ENCODE results near the gene SLC4A11.
"Not testable (repeated sequence)": the region's sequence is repeated elsewhere in the genome, so short reads cannot be mapped to it uniquely, and the experiment has no call there.

Gene SLC4A11

DNA sequence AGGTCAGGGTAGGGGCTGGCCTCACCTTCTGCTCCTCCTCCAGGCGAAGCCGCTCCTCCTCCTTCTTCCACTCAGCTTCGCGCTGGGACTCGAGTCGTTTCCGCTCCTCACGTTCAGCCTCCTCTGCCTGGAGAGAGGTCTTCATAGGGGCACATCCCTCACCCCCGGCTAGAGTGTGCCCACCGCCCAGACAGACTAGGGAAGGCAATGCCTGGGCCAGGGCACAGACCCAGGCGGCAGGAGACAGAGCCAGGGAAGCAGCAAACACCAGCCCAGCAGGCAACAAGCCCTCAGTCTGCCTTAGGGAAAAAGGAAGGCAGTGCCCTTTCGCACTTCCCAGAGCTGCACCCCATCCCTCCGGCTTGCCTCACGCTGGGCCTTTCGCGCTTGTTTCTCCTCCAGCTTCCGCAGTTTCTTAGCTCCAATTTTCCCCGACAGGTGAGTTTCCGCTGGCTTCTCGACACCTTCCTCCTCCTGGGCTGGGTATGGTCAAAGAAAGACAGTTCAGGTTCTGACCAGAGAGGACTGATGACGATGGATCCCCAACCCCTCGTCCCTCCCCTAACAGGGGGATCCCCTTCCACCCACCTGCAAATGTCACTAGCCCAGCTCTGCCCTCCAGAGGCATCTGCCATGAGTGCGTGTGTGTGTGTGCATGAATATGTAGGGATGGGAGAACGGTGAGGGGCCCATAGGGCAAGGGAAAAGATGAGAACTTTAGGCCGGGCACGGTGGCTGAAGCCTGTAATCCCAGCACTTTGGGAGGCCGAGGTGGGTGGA is 38.8 kb downstream of the SLC4A11 start:
- DNase-seq, result no peak

DNA sequence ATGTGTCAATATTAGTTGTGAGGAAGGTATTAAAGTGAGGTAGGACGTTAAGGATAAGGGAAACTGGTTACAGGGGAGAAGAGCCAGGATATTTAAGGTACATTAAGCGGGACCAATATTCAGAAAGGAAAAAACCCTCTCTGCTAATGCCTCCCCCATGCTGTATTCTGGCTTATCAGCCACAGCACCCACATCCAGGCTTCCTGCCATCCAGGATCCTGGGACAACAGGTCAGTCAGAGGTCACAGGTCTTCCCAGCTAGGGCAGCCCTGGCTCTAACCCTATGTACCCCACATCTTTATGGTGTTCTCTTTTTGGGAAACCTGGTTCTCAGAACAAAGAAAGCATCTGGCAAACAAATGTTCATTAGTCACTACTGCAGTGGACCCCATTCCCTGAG is 39.8 kb downstream of the SLC4A11 start:
- no peak for DNase-seq

DNA sequence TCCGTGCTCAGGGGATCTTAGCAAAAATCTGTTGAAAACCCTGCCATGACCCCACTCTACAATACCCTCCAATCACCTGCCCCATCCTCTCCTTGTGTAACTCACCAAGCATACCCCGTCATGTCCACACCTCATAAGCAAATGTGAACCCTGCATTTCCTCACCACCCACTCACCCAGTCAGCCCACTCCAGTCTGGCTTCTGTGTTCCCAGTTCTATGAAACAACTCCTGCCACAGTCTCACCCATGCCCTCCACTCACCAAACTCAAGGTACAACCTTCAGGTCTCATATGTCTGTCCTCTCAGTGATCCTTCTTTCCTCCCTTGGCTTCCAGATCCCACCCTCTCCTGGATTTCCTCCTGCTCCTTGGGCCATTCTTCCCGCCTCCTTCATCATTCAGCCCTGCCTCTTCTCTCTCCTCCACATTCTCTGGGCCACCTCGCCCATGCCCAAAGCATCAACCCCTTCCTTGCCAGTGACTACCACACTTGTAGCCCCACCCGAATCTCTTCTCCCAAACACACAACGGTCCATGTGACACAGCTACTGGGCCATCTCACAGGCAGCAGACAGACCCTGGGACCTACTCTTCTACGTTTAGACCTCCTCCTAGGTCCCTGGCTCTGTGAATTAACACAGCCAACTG is 43.3 kb downstream of the SLC4A11 start:
- no peak for DNase-seq

DNA sequence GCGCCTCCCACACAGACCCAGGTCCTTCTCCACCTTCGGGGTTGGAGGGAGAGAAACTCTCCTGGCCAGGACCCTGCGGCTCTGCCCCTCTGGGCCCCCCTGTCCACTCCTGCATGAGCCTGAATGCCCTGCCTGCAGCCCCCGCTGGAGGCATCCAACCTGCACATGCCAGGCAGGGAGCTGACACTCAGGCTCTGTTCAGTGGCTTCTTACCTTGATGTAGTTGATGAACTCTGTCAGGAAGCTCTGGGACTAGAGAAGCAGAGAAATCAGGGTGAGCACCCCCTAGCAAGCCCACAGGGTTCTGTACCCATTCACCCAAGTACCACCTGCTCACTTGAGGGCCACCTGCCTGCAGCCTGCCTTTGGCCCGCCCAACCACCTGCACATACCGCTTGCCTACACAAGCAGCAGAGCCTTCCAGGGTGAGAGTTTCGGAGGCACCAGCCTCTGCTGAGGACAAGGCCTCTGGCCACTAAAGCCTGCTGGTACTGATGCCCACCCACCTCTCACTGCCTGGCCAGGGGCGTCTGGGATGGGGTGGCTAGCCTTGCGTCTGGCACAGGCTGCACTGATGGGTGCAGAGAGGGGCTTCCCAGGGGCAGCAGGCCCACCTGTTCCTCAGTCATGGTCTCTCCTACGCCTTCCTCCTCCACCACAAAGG is 44.2 kb downstream of the SLC4A11 start:
- DNase-seq, result no peak

DNA sequence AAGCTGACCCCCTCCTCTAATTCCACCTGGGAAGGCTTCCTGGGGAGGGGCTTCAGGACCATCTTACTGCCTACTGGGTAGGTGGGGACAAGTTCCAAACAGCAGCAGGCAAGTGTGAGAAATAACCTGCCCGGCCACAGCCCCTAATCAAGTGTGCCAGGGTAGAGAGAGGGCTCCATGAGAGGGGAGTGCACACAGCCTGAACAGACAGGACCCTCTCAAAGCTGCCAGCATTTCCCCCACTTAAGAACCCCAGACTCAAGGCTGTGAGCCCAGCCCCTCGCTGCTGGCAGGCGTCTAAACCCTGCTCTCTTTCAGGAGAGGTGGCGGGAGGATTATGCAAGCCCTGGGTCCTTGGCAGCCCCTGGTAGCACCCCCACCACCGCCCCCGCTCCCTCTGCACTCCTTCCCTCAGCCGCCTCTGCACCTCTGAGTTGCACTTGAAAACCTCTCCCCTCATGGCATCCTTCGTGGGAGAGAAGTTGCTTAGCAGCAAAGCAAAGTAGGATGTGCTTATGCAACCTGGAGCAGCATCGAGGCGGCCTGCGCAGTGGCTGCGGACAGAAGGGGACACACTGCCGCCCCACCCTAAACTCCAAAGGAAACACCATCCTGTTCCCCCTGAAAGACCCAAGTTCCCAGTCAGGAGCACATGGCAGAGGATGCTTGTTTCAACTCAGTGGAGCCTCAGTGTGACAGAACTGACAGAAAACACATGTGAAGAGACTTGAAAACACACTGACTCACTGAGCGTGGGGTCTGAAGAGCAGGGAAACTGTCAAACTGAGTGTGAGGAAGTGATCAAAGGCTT is 45.0 kb downstream of the SLC4A11 start:
- DNase-seq, result no peak

DNA sequence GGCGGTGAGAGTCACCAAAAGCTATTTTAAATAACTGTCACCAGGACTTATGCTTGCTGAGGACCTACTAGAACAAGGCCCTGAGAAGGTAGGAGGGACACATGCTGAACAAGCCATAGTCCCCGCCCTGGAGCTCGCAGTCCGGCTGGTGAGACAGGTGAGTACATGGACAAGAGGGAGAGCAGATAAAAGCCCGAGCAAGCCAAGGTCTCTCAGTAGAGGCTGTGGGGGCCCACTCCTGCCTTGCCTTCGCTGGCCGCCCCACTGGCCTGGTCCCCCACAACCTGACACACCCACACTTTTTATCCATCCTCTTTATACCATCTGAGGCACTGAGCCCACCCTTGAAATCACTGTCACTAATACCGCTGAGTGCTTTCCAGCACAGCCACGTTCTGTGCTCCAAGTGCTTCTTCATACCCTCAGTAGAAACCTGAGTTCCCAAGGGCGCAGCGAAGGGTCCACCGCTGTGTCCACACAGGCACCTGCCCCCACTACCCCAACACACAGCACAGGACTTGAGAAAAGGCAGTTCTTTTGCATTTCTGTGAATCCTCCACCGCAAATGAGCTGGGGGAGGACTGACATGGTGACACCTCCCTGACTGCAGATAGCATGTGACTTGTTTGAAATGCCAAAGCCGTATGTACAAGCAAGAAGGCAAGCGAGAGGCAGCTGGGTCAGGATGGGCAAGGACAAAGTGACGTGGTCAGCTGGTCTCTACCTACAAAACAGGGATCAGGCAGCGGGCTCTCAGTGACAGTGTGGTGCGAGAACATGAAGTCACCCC is 46.6 kb downstream of the SLC4A11 start:
- no peak for DNase-seq

DNA sequence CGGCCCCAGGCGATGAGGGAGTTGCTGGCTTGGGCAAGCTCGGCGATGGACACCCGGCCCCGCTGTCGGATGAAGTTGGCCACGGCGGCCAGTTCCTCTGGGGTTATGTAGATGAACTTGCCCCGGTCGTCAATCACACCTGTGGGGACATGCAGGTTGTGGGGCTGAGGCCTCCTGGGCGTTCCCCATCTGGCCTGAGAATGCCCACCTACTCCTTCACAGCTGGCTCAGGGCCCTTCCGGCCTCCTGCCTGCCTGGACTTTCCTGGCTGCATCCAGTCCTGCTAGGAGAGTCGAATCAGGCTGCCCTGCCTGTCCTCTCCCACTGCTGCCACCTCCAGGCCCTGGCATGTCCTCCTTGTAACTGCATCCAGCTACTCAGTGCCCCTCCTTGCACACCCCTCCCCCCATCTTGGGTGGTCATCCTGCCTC is 48.3 kb downstream of the SLC4A11 start:
- no peak for DNase-seq

DNA sequence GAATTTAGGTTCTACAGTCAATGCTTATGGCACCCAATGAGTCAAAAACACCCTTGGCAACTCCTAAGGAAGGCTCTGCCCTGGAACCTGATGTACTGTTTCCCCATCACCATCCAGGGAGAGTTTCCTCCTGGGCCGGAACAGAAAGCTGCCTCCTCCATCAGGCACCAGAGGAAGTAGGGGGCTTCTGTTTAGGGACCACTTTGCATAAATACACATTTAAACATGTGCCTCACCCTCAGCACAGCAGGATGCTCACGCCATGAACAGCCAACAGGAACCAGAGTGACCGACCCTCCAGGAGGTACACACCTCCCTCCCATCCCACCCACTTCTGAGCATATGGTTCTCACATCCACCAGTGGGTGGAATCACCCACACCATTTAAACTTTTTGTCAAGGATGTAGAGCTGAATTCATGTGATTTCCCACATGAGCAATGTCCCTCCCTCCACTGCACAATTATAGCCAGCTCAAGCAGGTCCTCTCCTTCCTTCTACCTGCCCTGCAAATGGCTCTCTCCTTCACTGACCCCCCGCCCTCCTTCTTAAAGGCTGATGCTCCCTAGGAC is 49.3 kb downstream of the SLC4A11 start:
- no peak for DNase-seq

DNA sequence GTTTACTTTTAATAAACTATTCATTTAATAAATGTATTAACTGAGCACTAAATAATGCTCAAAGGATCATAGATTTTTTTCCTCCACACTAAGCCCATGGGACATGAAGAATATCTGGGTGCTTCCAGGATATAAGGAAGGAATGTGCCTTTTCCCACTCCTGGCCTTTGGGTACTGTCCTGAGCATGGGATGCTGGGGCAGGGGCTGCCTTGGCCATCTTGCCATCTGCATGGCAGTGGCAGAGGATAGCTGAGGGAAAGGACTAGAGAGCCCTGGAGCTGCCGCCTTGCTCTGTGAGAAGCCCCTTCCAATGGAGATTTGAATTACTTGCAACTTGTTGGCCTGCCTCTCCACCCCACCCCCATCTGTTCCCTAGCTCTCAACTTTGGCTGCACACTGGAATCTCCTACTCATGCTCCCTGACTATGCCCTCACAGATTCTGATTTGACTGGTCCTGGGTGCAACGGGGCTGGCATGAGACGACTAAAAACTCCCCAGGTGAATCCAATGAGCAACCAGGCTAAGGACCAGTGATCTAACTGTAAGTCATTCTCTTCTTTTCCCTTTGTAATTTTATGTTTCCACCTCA is 50.1 kb downstream of the SLC4A11 start:
- DNase-seq, result no peak

DNA sequence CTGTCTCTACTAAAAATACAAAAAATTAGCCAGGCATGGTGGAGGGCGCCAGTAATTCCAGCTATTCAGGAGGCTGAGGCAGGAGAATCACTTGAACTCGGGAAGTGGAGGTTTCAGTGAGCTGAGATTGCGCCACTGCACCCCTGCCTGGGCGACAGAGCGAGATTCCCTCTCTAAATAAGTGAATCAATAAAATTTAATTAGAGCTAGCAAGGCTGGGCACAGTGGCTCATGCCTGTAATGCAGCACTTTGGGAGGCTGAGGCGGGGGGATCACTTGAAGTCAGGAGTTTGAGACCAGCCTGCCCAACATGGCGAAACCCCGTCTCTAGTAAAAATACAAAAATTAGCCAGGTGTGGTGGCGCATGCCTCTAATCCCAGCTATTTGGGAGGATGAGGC is 51.1 kb downstream of the SLC4A11 start:
- not testable (repeated sequence) for DNase-seq

DNA sequence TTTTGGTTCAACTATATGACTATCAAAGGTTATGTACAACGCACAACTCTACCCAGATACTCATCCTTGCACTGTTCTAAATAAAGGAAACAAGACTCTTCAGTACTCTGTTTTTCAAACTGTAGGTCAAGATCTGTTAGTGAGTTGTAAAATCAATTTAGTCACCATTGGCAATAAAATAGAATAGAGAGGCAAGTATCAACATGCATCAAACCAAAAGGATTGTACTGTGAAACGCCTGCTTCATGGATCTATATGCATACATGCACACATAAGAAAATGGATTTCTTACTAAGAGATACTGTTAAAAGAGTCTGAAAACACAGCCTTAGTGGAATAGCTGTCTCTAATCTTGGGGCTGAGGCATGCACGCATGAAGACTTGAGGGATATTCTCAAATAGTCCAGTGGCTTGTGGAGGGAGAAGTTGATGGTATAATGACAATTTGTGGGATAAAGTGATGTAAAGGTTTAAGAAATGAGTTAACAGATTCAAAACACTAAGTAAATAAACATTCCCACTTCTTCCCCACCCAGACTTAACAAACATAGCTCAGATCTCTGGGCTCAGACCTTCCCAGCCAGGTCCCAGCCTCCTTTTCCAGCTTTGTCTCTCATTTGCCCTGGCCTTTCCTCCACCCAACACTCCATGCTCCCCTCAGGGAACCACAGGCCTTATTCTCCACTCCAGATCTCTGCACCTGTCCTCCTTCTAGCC is 54.9 kb downstream of the SLC4A11 start:
- DNase-seq, result no peak

DNA sequence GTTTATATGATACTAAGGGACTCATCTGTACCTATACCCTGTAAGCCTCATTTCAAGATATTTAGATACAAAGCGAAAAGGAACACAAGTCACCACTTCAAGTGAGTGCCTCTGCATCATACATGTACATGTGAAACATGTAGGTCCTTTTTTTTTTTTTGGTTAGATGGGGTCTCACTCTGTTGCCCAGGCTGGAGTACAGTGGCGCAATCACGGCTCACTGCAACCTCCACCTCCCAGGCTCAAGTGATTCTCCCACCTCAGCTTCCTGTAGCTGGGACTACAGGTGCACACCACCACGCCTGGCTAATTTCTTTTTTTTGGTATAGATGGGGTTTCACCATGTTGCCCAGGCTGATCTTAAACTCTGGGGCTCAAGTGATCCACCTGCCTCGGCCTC is 56.6 kb downstream of the SLC4A11 start:
- DNase-seq, result not testable (repeated sequence)

DNA sequence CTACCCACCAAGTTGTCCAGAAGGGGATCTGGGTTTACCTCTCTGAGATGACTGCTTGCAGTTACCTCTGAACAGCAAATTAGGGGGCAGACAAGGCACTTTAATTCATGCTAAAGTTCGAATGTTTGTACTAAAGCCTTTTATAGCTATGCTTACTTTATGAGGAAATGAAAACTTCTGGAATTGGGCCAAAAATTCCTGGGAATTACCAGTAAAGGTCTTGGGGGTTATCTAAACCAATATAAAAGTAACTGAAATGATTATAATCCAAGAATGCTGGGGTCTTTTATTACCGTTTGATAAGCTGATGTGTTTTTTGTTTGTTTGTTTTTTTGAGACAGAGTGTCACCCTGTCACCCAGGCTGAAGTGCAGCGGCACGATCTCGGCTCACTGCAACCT is 57.7 kb downstream of the SLC4A11 start:
- DNase-seq, result no peak

DNA sequence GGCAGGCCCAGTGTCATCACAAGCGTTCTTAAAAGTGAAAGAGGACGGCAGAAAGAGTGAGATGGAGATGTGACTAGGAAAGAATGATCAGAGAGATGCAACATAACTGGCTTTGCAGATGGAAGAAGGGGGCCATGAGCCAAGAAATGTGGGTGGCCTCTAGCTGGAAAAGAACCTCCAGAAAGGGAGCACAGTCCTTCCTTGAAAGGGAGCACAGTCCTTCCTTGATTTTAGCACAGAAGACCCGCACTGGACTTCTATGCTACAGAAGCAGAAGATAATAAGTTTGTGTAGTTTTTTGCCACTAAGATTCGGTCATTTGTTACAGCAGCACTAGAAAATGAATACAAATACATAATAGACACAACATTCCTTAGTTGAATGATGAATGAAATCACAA is 58.7 kb downstream of the SLC4A11 start:
- no peak for DNase-seq

DNA sequence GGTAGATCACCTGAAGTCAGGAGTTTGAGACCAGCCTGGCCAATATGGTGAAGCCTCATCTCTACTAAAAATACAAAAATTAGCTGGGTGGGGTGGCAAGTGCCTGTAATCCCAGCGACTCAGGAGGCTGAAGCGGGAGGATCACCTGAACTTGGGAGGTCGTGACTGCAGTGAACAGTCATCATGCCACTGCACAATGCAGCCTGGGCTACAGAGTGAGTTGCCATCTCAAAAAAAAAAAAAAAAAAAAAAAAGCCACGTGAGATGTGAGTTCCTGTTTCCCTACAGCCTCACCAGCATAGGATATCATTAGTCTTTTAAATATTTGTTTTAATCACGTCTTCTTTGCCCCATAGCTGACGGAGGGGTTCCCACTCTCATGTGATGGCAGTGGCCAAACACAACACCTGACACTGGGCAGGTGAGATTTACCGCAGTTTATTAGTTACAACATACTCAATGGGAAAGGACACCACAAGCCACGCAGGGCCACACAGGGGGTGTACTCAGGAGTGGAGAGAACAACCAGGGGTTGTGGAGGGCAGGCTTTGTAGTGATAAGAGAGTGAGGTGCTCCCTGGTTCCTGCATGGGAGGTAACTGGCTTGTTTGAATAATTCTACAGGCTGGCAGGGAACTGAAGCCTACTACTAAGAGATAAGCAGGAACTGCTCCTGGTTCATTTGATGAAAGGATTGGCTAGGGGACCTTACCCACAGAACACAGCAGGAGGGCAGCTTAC is 61.1 kb downstream of the SLC4A11 start:
- DNase-seq, result no peak
